GM19193 (cell line): ENCODE results near the gene FGD3.

ENCODE experiments used
- POLR2A ChIP-seq: IDR thresholded peaks from 4 replicates; pipeline ENCODE4 v1.6.1; 2011; ENCODE audit not compliant: insufficient read depth, insufficient read length; ENCODE audit errors: extremely low read depth

Gene FGD3

GRCh38 chr9:93036887-93037475 is 89.7 kb downstream of the FGD3 start:
- no peak for TF ChIP-seq POLR2A

GRCh38 chr9:93037476-93037971 is 90.2 kb downstream of the FGD3 start:
- no peak for TF ChIP-seq POLR2A

DNA sequence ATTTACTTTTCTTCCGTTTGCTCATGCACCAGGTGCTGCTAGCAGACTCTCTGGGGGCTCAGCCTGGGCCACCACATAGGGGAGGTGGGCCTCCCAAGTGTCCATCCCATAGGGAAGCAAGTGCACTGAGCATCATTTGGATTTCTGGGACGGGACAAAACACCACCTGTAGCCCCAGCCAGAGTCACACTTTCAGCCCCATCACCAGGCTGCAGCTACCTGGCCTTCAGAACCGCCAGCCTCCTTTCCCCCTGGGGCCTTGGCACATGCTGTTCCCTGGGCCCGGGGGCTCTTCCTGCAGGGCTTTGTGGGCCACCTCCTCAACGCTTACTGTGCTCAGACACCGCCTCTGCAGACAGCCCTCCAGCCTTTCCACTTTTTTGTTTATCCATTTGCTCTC is 91.6 kb downstream of the FGD3 start:
- TF ChIP-seq POLR2A = no peak

DNA sequence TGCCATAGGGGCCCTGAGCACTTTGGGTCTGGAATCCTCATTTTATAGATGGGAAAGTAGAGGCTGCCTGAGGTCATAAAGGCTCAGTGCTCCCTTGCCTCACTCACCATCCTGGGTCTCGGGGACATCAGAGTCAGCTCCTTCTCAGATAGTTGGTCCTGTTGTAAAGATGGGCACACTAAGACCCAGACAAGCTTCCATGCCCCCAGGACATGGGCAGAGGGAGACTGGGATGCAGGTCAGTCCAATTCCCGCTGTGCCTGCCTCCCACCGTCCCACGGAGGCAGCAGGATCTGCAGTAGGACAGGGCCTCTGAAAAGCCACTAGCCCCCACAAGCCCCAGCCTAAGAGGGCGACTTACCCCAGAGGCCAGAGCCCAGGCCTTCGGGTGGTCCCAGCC is 92.1 kb downstream of the FGD3 start:
- TF ChIP-seq POLR2A = no peak

DNA sequence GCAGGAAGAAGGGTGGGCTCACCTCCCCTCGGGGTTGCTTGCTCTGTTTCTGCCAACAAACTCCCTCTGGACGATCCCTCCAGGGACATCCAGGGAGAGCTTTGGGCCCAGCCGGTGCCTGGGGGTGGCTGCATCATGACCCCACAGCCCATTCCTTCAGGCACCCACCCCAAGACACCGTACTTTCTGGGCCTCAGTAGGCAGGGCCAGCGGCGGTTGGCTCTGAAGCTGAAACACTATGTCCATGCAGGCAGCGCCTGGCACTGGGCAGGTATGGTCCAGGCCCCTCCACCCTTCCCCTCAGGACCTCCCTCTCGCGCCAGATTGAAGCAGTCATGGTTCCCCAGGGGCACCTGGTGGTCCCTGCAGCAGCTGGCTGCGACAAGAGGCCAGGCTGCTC is 92.7 kb downstream of the FGD3 start:
- no peak for TF ChIP-seq POLR2A

GRCh38 chr9:93040409-93040808 is 93.1 kb downstream of the FGD3 start:
- TF ChIP-seq POLR2A = no peak

GRCh38 chr9:93041108-93041802 is 93.9 kb downstream of the FGD3 start:
- TF ChIP-seq POLR2A = no peak

GRCh38 chr9:93043122-93043521 is 95.8 kb downstream of the FGD3 start:
- TF ChIP-seq POLR2A = no peak

DNA sequence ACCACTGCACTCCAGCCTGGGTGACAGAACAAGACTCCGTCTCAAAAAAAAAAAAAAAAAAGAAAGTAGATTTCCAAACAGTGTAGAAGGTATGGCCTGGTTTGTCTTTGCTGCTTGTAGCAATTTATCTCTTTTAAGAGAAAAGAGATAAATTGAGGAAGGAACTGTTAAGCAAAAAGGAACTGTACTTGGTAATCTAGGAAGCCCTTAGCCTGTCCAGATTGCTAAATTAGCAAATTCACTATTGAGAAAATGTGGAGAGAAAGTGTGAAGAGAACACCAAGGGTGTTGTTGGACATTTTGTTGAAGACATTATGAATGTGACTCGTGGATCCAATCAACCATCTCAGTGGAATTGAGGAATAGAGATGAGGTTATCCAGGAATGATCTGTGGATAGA is 98.2 kb downstream of the FGD3 start:
- no peak for TF ChIP-seq POLR2A

- TF ChIP-seq POLR2A = no peak
Observed at GRCh38 chr9:93048566-93049448, 101.5 kb downstream of the FGD3 start.

GRCh38 chr9:93049491-93049890 is 102.2 kb downstream of the FGD3 start:
- TF ChIP-seq POLR2A = no peak

DNA sequence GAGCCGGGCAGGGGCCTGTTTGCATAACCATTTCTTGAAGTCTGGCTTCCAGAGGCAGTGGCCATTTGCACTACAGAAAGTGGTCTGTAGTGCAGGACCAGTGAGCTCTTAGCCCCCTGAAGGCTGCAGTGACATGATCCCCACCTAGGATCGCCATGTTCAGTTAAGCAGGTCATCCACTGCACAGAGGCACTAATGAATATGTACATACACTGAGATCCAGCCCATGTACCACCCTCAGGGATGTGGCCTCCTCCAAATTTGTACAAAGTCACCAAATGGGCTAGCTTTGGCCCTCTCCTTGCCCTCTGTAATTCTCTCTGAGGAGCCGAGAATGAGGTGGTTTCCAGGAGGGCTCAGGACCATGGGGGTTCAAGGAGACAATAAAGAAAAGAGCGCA is 102.9 kb downstream of the FGD3 start:
- TF ChIP-seq POLR2A = no peak

- TF ChIP-seq POLR2A = no peak
Observed at GRCh38 chr9:93051680-93052089, 104.4 kb downstream of the FGD3 start.

DNA sequence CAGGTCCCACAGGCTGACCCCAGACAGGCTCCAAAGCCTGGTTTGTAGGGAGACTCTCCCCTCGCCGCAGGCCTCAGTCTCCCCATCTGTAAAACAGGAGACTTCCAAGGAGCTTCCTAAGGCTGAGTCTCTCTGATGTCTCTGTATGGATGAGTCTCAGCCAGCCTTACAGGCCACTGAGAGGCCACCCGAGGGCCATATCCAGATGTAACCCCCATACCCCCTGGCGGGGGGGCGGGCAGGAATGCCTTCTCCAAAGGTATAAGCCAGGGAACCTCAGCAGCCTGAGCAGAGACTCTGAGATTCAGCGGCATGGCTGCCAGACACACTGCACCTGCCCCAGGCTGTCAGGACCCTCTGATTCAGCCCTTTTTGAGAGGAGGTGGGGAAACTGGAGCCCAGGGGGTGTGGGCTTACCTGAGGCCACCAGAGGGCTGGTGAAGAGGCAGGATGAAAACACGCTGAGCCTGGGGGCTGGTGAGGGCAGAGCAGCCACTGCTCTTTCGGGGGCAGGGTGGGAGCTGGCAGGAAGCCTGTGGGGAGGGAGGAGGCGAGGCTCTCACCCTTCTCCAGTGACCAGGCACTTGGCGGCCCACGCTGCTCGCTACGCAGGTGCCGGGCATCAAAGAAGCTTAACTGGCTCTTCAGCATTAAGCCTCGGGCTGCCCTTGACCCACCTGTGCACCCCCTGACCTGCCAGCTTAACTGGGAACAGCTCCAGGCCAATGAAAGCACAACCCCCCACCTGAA is 105.6 kb downstream of the FGD3 start:
- TF ChIP-seq POLR2A = no peak
